ENCODE results near the gene TRPM8.

TRPM8 gene

GRCh38 chr2:233994151-233994550 is 77.0 kb downstream of the TRPM8 start:
- H3K9ac ChIP-seq (ENCODE audit: low read length) = no peak overlapping the region
- no peaks in the 10 kb centered on the region for H3K36me3 ChIP-seq (ENCODE audit: control insufficient read depth, insufficient read depth, low read length)
- no peaks in the 10 kb centered on the region for H3K9me3 ChIP-seq (ENCODE audit: control insufficient read depth, low read length)
- no peaks in the 10 kb centered on the region for H3K4me1 ChIP-seq (ENCODE audit: control insufficient read depth, insufficient read depth, low read length)
- peaks cover 11% of the 10 kb centered on the region for H3K27me3 ChIP-seq (ENCODE audit: control insufficient read depth, insufficient read depth, low read length)
- H3K4me3 ChIP-seq (ENCODE audit: low read length) = no peak overlapping the region

- no peaks in the 10 kb centered on the region for H3K4me1 ChIP-seq (ENCODE audit: control insufficient read depth, insufficient read depth, low read length)
- no peaks in the 10 kb centered on the region for H3K9me3 ChIP-seq (ENCODE audit: control insufficient read depth, low read length)
- no peaks in the 10 kb centered on the region for H3K36me3 ChIP-seq (ENCODE audit: control insufficient read depth, insufficient read depth, low read length)
- peaks cover 11% of the 10 kb centered on the region for H3K27me3 ChIP-seq (ENCODE audit: control insufficient read depth, insufficient read depth, low read length)
- no peak overlapping the region for H3K9ac ChIP-seq (ENCODE audit: low read length)
- no peak overlapping the region for H3K4me3 ChIP-seq (ENCODE audit: low read length)
These were observed 78.8 kb downstream of the TRPM8 start for GRCh38 chr2:233996000-233996399.

GRCh38 chr2:233996461-233996860 is 79.3 kb downstream of the TRPM8 start:
- Histone ChIP-seq H3K36me3 (ENCODE audit: control insufficient read depth, insufficient read depth, low read length) (no peaks in the 10 kb centered on the region), H3K27me3 (ENCODE audit: control insufficient read depth, insufficient read depth, low read length) (peaks cover 11% of the 10 kb centered on the region), H3K9me3 (ENCODE audit: control insufficient read depth, low read length) (no peaks in the 10 kb centered on the region), H3K9ac (ENCODE audit: low read length) (no peak overlapping the region), H3K4me1 (ENCODE audit: control insufficient read depth, insufficient read depth, low read length) (no peaks in the 10 kb centered on the region), H3K4me3 (ENCODE audit: low read length) (no peak overlapping the region)

GRCh38 chr2:233997707-233998106 is 80.5 kb downstream of the TRPM8 start:
- Histone ChIP-seq H3K4me3 (ENCODE audit: low read length) (no peak overlapping the region), H3K4me1 (ENCODE audit: control insufficient read depth, insufficient read depth, low read length) (no peaks in the 10 kb centered on the region), H3K27me3 (ENCODE audit: control insufficient read depth, insufficient read depth, low read length) (peaks cover 11% of the 10 kb centered on the region), H3K36me3 (ENCODE audit: control insufficient read depth, insufficient read depth, low read length) (no peaks in the 10 kb centered on the region), H3K9ac (ENCODE audit: low read length) (no peak overlapping the region), H3K9me3 (ENCODE audit: control insufficient read depth, low read length) (no peaks in the 10 kb centered on the region)

GRCh38 chr2:233999182-233999581 is 82.0 kb downstream of the TRPM8 start:
- peaks cover 6% of the 10 kb centered on the region for H3K27me3 ChIP-seq (ENCODE audit: control insufficient read depth, insufficient read depth, low read length)
- H3K36me3 ChIP-seq (ENCODE audit: control insufficient read depth, insufficient read depth, low read length) = no peaks in the 10 kb centered on the region
- no peaks in the 10 kb centered on the region for H3K4me1 ChIP-seq (ENCODE audit: control insufficient read depth, insufficient read depth, low read length)
- no peak overlapping the region for H3K4me3 ChIP-seq (ENCODE audit: low read length)
- H3K9me3 ChIP-seq (ENCODE audit: control insufficient read depth, low read length) = no peaks in the 10 kb centered on the region
- no peak overlapping the region for H3K9ac ChIP-seq (ENCODE audit: low read length)

GRCh38 chr2:234001380-234002160 is 84.4 kb downstream of the TRPM8 start:
- H3K36me3 ChIP-seq (ENCODE audit: control insufficient read depth, insufficient read depth, low read length) = no peaks in the 10 kb centered on the region
- H3K4me1 ChIP-seq (ENCODE audit: control insufficient read depth, insufficient read depth, low read length) = no peaks in the 10 kb centered on the region
- H3K4me3 ChIP-seq (ENCODE audit: low read length) = no peak overlapping the region
- no peak overlapping the region for H3K9ac ChIP-seq (ENCODE audit: low read length)
- no peaks in the 10 kb centered on the region for H3K9me3 ChIP-seq (ENCODE audit: control insufficient read depth, low read length)
- H3K27me3 ChIP-seq (ENCODE audit: control insufficient read depth, insufficient read depth, low read length) = peaks cover 6% of the 10 kb centered on the region

- Histone ChIP-seq H3K27me3 (ENCODE audit: control insufficient read depth, insufficient read depth, low read length) (peaks cover 6% of the 10 kb centered on the region), H3K4me3 (ENCODE audit: low read length) (no peak overlapping the region), H3K36me3 (ENCODE audit: control insufficient read depth, insufficient read depth, low read length) (no peaks in the 10 kb centered on the region), H3K9me3 (ENCODE audit: control insufficient read depth, low read length) (no peaks in the 10 kb centered on the region), H3K4me1 (ENCODE audit: control insufficient read depth, insufficient read depth, low read length) (no peaks in the 10 kb centered on the region), H3K9ac (ENCODE audit: low read length) (no peak overlapping the region)
These were observed 85.1 kb downstream of the TRPM8 start for GRCh38 chr2:234002281-234002680.

- Histone ChIP-seq H3K4me1 (ENCODE audit: control insufficient read depth, insufficient read depth, low read length) (no peaks in the 10 kb centered on the region), H3K9me3 (ENCODE audit: control insufficient read depth, low read length) (no peaks in the 10 kb centered on the region), H3K27me3 (ENCODE audit: control insufficient read depth, insufficient read depth, low read length) (no peaks in the 10 kb centered on the region), H3K9ac (ENCODE audit: low read length) (no peak overlapping the region), H3K4me3 (ENCODE audit: low read length) (no peak overlapping the region), H3K36me3 (ENCODE audit: control insufficient read depth, insufficient read depth, low read length) (no peaks in the 10 kb centered on the region)
These were observed 86.9 kb downstream of the TRPM8 start for GRCh38 chr2:234003972-234004617.

GRCh38 chr2:234005126-234005525 is 88.0 kb downstream of the TRPM8 start:
- no peaks in the 10 kb centered on the region for H3K36me3 ChIP-seq (ENCODE audit: control insufficient read depth, insufficient read depth, low read length)
- H3K27me3 ChIP-seq (ENCODE audit: control insufficient read depth, insufficient read depth, low read length) = no peaks in the 10 kb centered on the region
- H3K4me1 ChIP-seq (ENCODE audit: control insufficient read depth, insufficient read depth, low read length) = no peaks in the 10 kb centered on the region
- H3K9ac ChIP-seq (ENCODE audit: low read length) = no peak overlapping the region
- no peak overlapping the region for H3K4me3 ChIP-seq (ENCODE audit: low read length)
- H3K9me3 ChIP-seq (ENCODE audit: control insufficient read depth, low read length) = no peaks in the 10 kb centered on the region

GRCh38 chr2:234006501-234006900 is 89.3 kb downstream of the TRPM8 start:
- H3K27me3 ChIP-seq (ENCODE audit: control insufficient read depth, insufficient read depth, low read length) = no peaks in the 10 kb centered on the region
- no peak overlapping the region for H3K4me3 ChIP-seq (ENCODE audit: low read length)
- no peaks in the 10 kb centered on the region for H3K9me3 ChIP-seq (ENCODE audit: control insufficient read depth, low read length)
- H3K36me3 ChIP-seq (ENCODE audit: control insufficient read depth, insufficient read depth, low read length) = no peaks in the 10 kb centered on the region
- H3K9ac ChIP-seq (ENCODE audit: low read length) = no peak overlapping the region
- H3K4me1 ChIP-seq (ENCODE audit: control insufficient read depth, insufficient read depth, low read length) = no peaks in the 10 kb centered on the region

GRCh38 chr2:234014427-234014826 is 97.3 kb downstream of the TRPM8 start:
- Histone ChIP-seq H3K4me1 (ENCODE audit: control insufficient read depth, insufficient read depth, low read length) (no peaks in the 10 kb centered on the region), H3K9ac (ENCODE audit: low read length) (no peak overlapping the region), H3K36me3 (ENCODE audit: control insufficient read depth, insufficient read depth, low read length) (no peaks in the 10 kb centered on the region), H3K4me3 (ENCODE audit: low read length) (no peak overlapping the region), H3K9me3 (ENCODE audit: control insufficient read depth, low read length) (no peaks in the 10 kb centered on the region), H3K27me3 (ENCODE audit: control insufficient read depth, insufficient read depth, low read length) (peaks cover 3% of the 10 kb centered on the region)

- Histone ChIP-seq H3K4me1 (ENCODE audit: control insufficient read depth, insufficient read depth, low read length) (no peaks in the 10 kb centered on the region), H3K4me3 (ENCODE audit: low read length) (no peak overlapping the region), H3K36me3 (ENCODE audit: control insufficient read depth, insufficient read depth, low read length) (no peaks in the 10 kb centered on the region), H3K9me3 (ENCODE audit: control insufficient read depth, low read length) (no peaks in the 10 kb centered on the region), H3K27me3 (ENCODE audit: control insufficient read depth, insufficient read depth, low read length) (peaks cover 3% of the 10 kb centered on the region), H3K9ac (ENCODE audit: low read length) (no peak overlapping the region)
These were observed 98.7 kb downstream of the TRPM8 start for GRCh38 chr2:234015861-234016260.
